HepG2 (cell line): ENCODE data around the gene CD72. TPM values are rescaled to one million over a fixed set of nuclear protein-coding genes. Genes with fewer than 3 reads are reported as not detected.
A peak's percentile ranks its signal among the peaks of the same experiment; 100 is the strongest.

Experiments used
- ATF6 ChIP-seq: sonication (generic); formaldehyde crosslinking; conservative IDR thresholded peaks from 2 replicates; pipeline ENCODE4 v1.4.0; 2020; ENCODE audit warnings: missing genetic modification reagents
- ATM ChIP-seq: fragments of 450-650 bp; IDR thresholded peaks from 2 replicates; pipeline ENCODE4 v1.7.1; 2017; ENCODE audit warnings: mild to moderate bottlenecking, borderline replicate concordance
- FOSL1 ChIP-seq: sonication (generic); formaldehyde crosslinking; IDR thresholded peaks from 2 replicates; pipeline ENCODE4 v1.9.0; 2021; ENCODE audit warnings: missing genetic modification reagents, borderline replicate concordance
- GLI4 ChIP-seq: sonication (generic); formaldehyde crosslinking; IDR thresholded peaks from 2 replicates; pipeline ENCODE4 v1.5.1; 2020; ENCODE audit warnings: missing genetic modification reagents, mild to moderate bottlenecking, moderate library complexity, borderline replicate concordance
- KAT7 ChIP-seq: IDR thresholded peaks from 2 replicates; pipeline ENCODE4 v1.6.1; 2018; ENCODE audit warnings: borderline replicate concordance, missing compliant biosample characterization
- KDM5B ChIP-seq: sonication (generic); formaldehyde crosslinking; IDR thresholded peaks from 2 replicates; pipeline ENCODE4 v1.4.0; 2020; ENCODE audit warnings: missing genetic modification reagents, mild to moderate bottlenecking, borderline replicate concordance
- NFIC ChIP-seq: IDR thresholded peaks from 2 replicates; pipeline ENCODE4 v1.6.1; 2012; ENCODE audit warnings: mild to moderate bottlenecking, low read length, inconsistent platforms
- NR0B2 ChIP-seq: sonication (generic); formaldehyde crosslinking; IDR thresholded peaks from 2 replicates; pipeline ENCODE4 v1.4.0; 2020; ENCODE audit warnings: mild to moderate bottlenecking, missing genetic modification reagents
- POLR2G ChIP-seq: fragments of 200-400 bp; formaldehyde crosslinking; IDR thresholded peaks from 2 replicates; pipeline ENCODE4 v1.6.1; 2018; ENCODE audit warnings: mild to moderate bottlenecking, low read depth, low read length, moderate library complexity
- RNF219 ChIP-seq: sonication (generic); formaldehyde crosslinking; IDR thresholded peaks from 2 replicates; pipeline ENCODE4 v1.5.0; 2020; ENCODE audit warnings: mild to moderate bottlenecking, missing genetic modification reagents
- SAP130 ChIP-seq: IDR thresholded peaks from 2 replicates; pipeline ENCODE4 v1.6.1; 2016; ENCODE audit warnings: low read depth
- SIX1 ChIP-seq: sonication (generic); formaldehyde crosslinking; IDR thresholded peaks from 2 replicates; pipeline ENCODE4 v1.4.0; 2020; ENCODE audit warnings: missing genetic modification reagents, borderline replicate concordance
- SP140L ChIP-seq: sonication (generic); formaldehyde crosslinking; IDR thresholded peaks from 2 replicates; pipeline ENCODE4 v1.4.0; 2020; ENCODE audit warnings: missing genetic modification reagents, borderline replicate concordance
- ZBTB1 ChIP-seq: sonication (generic); formaldehyde crosslinking; IDR thresholded peaks from 2 replicates; pipeline ENCODE4 v1.4.0; 2020; ENCODE audit warnings: missing genetic modification reagents, borderline replicate concordance
- ZHX1 ChIP-seq: sonication (generic); formaldehyde crosslinking; IDR thresholded peaks from 2 replicates; pipeline ENCODE4 v1.8.1; 2022; ENCODE audit warnings: low read depth, mild to moderate bottlenecking, missing genetic modification reagents
- ZKSCAN1 ChIP-seq: fragments of 150-350 bp; IDR thresholded peaks from 2 replicates; pipeline ENCODE4 v1.6.1; 2014; ENCODE audit warnings: low read length
- ZNF276 ChIP-seq: sonication (generic); formaldehyde crosslinking; IDR thresholded peaks from 2 replicates; pipeline ENCODE4 v1.4.0; 2020; ENCODE audit warnings: mild to moderate bottlenecking, low read depth, missing genetic modification reagents
- ZNF547 ChIP-seq: sonication (generic); formaldehyde crosslinking; IDR thresholded peaks from 2 replicates; pipeline ENCODE4 v1.5.1; 2020; ENCODE audit warnings: mild to moderate bottlenecking, missing genetic modification reagents
- ZNF619 ChIP-seq: sonication (generic); formaldehyde crosslinking; IDR thresholded peaks from 2 replicates; pipeline ENCODE4 v1.4.0; 2020; ENCODE audit warnings: mild to moderate bottlenecking, missing genetic modification reagents
- ZNF709 ChIP-seq: sonication (generic); formaldehyde crosslinking; IDR thresholded peaks from 2 replicates; pipeline ENCODE4 v1.5.0; 2020; ENCODE audit warnings: mild to moderate bottlenecking, missing genetic modification reagents
- polyA plus RNA-seq, 8 experiments: library from polyadenylated mRNA; depleted of rRNA in 3 of 8; stranded (reverse) in 7 of 8; unstranded in 1 of 8; fragments of >200 nt; fragmentation: Illumina TruSeq in 4 of 8; extraction: Trizol in 4 of 8; gene quantifications; 2 replicates each; pipeline versions ENCODE4 v1.2.1 to v1.2.3, GENCODE V29; 2011 to 2016; ENCODE audit warnings: low read depth in 4 of 8, missing spikeins in 1 of 8, mixed read lengths in 1 of 8; ENCODE audit not compliant: insufficient read depth in 1 of 8
- total RNA-seq, 5 experiments: library from RNA; depleted of rRNA; stranded (reverse); fragments of >200 nt; fragmentation: Illumina TruSeq; extraction: Trizol; gene quantifications; 2 replicates each; pipeline ENCODE4 v1.2.3, GENCODE V29; 2016; ENCODE audit warnings: low read depth in 1 of 5

Gene CD72
- total and polyA plus RNA-seq, 2 of the 13 experiments (the other 11 are each of a cell fraction or from before 2014, with no cell fraction given): 0.18 to 1.1 TPM

- TF ChIP-seq NR0B2 (CRISPR knock-in tag) (peak; percentile 80; the same call in 1 of the 2 replicates), ZKSCAN1 (peak; percentile 9; the same call in 1 of the 2 replicates), FOSL1 (CRISPR knock-in tag) (peak; percentile 35; the same call in 1 of the 2 replicates), ZNF547 (CRISPR knock-in tag) (no peak; the same call in 1 of the 2 replicates), ZNF619 (CRISPR knock-in tag) (peak; percentile 69; the same call in 1 of the 2 replicates), ZNF709 (0 out of 2 replicates have a peak, but pooled peaks have one; percentile 95), SP140L (peak; percentile 68; the same call in 1 of the 2 replicates), NFIC (peak; percentile 62), ZNF276 (peak; percentile 83; the same call in 1 of the 2 replicates), ATM (no peak), GLI4 (CRISPR knock-in tag) (no peak), RNF219 (CRISPR knock-in tag) (no peak), ZBTB1 (peak; percentile 73), ZHX1 (CRISPR knock-in tag) (peak; percentile 97), SIX1 (CRISPR knock-in tag) (no peak; the same call in none of the 2 replicates), ATF6 (CRISPR knock-in tag) (peak; percentile 98; the same call in 1 of the 2 replicates), POLR2G (no peak), SAP130 (CRISPR knock-in tag) (peak; percentile 98), KDM5B (CRISPR knock-in tag) (0 out of 2 replicates have a peak, but pooled peaks have one; percentile 52), KAT7 (CRISPR knock-in tag) (peak; percentile 78; the same call in 1 of the 2 replicates)
Measured at GRCh38 chr9:35657546-35658136, 39.4 kb upstream of the CD72 start, which contains the start of gene RMRP (continued).
